Right ventricle myocardium inferior (tissue), 1 donor: Measurements from ENCODE around the gene NRXN3. TPM values are rescaled to one million over a fixed set of nuclear protein-coding genes. Genes with fewer than 3 reads are reported as not detected.

ENCODE experiments used
- ATAC-seq: fragments of 200-7000 bp; cut with Tn5 transposase; one replicate; pipeline ENCODE4 v1.9.1; 2020; ENCODE audit warnings: mild to moderate bottlenecking, moderate library complexity
- DNase-seq: peaks from one replicate; pipeline ENCODE4 v3.0.0; 2021; ENCODE audit errors: missing footprints
- intact Hi-C: fragments of 100-400 bp; cut with DNase I; formaldehyde crosslinking; loops from one replicate; pipeline ENCODE4 v1.11.0; 2022
- total RNA-seq: library from RNA; stranded (reverse); fragmentation: NEBNext Ultra II Directional; extraction: Animal tissue kit (Norgen Biotek cat#: 25700); gene quantifications from one replicate; pipeline ENCODE4 v1.2.1, GENCODE V29; 2021
- donor health status: DM: no; HTN: yes; CAD: no; lungs with severe emphysema.

NRXN3 gene
- total RNA-seq, 1 donor from 2014 or later, result 1.4 TPM

- DNase-seq (no peak), ATAC-seq (no peak)
- intact Hi-C loops, result no loop called here
Measured at GRCh38 chr14:79225815-79226214, 1055.6 kb downstream of the NRXN3 start.

GRCh38 chr14:79229383-79229909, 1059.3 kb downstream of the NRXN3 start:
- DNase-seq, result peak; percentile 25
- no peak for ATAC-seq
- intact Hi-C loops, result no loop called here

GRCh38 chr14:79242666-79243065, 1072.5 kb downstream of the NRXN3 start:
- DNase-seq (no peak), ATAC-seq (no peak)
- intact Hi-C loops, result no loop called here

- no peak for ATAC-seq
- no peak for DNase-seq
- intact Hi-C loops, result no loop called here
Measured at GRCh38 chr14:79246173-79246572, 1076.0 kb downstream of the NRXN3 start.

GRCh38 chr14:79248126-79248525, 1078.0 kb downstream of the NRXN3 start:
- no peak for ATAC-seq
- intact Hi-C loops, result no loop called here

GRCh38 chr14:79248771-79249170, 1078.6 kb downstream of the NRXN3 start:
- DNase-seq (no peak), ATAC-seq (no peak)
- intact Hi-C loops, result no loop called here

More at GRCh38 chr14:79248126-79248525, 1078.0 kb downstream of the NRXN3 start:
- DNase-seq, result no peak

- no peak for ATAC-seq
Measured at GRCh38 chr14:79251278-79251677, 1081.1 kb downstream of the NRXN3 start.

GRCh38 chr14:79253576-79253975, 1083.4 kb downstream of the NRXN3 start:
- intact Hi-C loops, result no loop called here
- DNase-seq, result no peak
- no peak for ATAC-seq

More at GRCh38 chr14:79251278-79251677, 1081.1 kb downstream of the NRXN3 start:
- DNase-seq, result no peak
- intact Hi-C loops, result no loop called here

GRCh38 chr14:79254069-79254775, 1084.0 kb downstream of the NRXN3 start:
- ATAC-seq (no peak), DNase-seq (no peak)
- intact Hi-C loops, result no loop called here

GRCh38 chr14:79256380-79256779, 1086.2 kb downstream of the NRXN3 start:
- intact Hi-C loops, result no loop called here
- ATAC-seq (no peak), DNase-seq (no peak)

- intact Hi-C loops, result no loop called here
- ATAC-seq (no peak), DNase-seq (no peak)
Measured at GRCh38 chr14:79260406-79260805, 1090.2 kb downstream of the NRXN3 start.

- intact Hi-C loops, result no loop called here
- DNase-seq (no peak), ATAC-seq (no peak)
Measured at GRCh38 chr14:79265366-79265946, 1095.3 kb downstream of the NRXN3 start.

GRCh38 chr14:79270361-79270760, 1100.2 kb downstream of the NRXN3 start:
- ATAC-seq (no peak), DNase-seq (no peak)
- intact Hi-C loops, result no loop called here

GRCh38 chr14:79271122-79271521, 1100.9 kb downstream of the NRXN3 start:
- DNase-seq (no peak), ATAC-seq (no peak)
- intact Hi-C loops, result no loop called here

GRCh38 chr14:79274641-79275291, 1104.6 kb downstream of the NRXN3 start:
- DNase-seq (no peak), ATAC-seq (no peak)
- intact Hi-C loops, result no loop called here

GRCh38 chr14:79275292-79275655, 1105.1 kb downstream of the NRXN3 start:
- DNase-seq, result no peak
- no peak for ATAC-seq
- intact Hi-C loops, result no loop called here

GRCh38 chr14:79278286-79278797, 1108.2 kb downstream of the NRXN3 start:
- DNase-seq, result peak; percentile 77

GRCh38 chr14:79278798-79279644, 1108.8 kb downstream of the NRXN3 start:
- intact Hi-C loops, result no loop called here
- DNase-seq, result peak; percentile 68
- ATAC-seq, result peak; percentile 97

More at GRCh38 chr14:79278286-79278797, 1108.2 kb downstream of the NRXN3 start:
- no peak for ATAC-seq
- intact Hi-C loops, result no loop called here
